H9 (cell line): Measurements from ENCODE around the gene ABCC11. TPM values are rescaled to one million over a fixed set of nuclear protein-coding genes. Genes with fewer than 3 reads are reported as not detected.

Experiments
- DNase-seq: peaks from one replicate; pipeline ENCODE4 v3.0.0-alpha.2; 2017
- H2AFZ ChIP-seq: one replicate; pipeline ENCODE4 v1.6.1; 2013; ENCODE audit warnings: mild to moderate bottlenecking, low read length, control low read depth, moderate library complexity
- H2AK5ac ChIP-seq: 2 replicates; pipeline ENCODE4 v1.6.1; 2013; ENCODE audit warnings: low read length, control low read depth, mixed read lengths; ENCODE audit not compliant: insufficient read length
- H2BK120ac ChIP-seq: one replicate; pipeline ENCODE4 v1.6.1; 2013; ENCODE audit warnings: low read depth, mild to moderate bottlenecking, low read length, control low read depth, inconsistent platforms; ENCODE audit not compliant: poor library complexity, severe bottlenecking
- H2BK12ac ChIP-seq: 2 replicates; pipeline ENCODE4 v1.6.1; 2013; ENCODE audit warnings: low read length, control low read depth, mixed read lengths, low read depth; ENCODE audit not compliant: insufficient read length
- H2BK15ac ChIP-seq: 2 replicates; pipeline ENCODE4 v1.6.1; 2013; ENCODE audit warnings: low read depth, low read length, control low read depth
- H2BK20ac ChIP-seq: one replicate; pipeline ENCODE4 v1.6.1; 2013; ENCODE audit warnings: low read depth, mild to moderate bottlenecking, low read length, control low read depth, inconsistent platforms; ENCODE audit not compliant: poor library complexity, severe bottlenecking
- H2BK5ac ChIP-seq: 2 replicates; pipeline ENCODE4 v1.6.1; 2013; ENCODE audit warnings: low read length, control low read depth, mixed read lengths; ENCODE audit not compliant: insufficient read length
- H3K14ac ChIP-seq: 2 replicates; pipeline ENCODE4 v1.6.1; 2013; ENCODE audit warnings: low read length, control low read depth; ENCODE audit not compliant: insufficient read depth
- H3K18ac ChIP-seq: 2 replicates; pipeline ENCODE4 v1.6.1; 2013; ENCODE audit warnings: low read depth, mild to moderate bottlenecking, mixed read lengths, low read length, control low read depth; ENCODE audit not compliant: insufficient read length
- H3K23ac ChIP-seq: 2 replicates; pipeline ENCODE4 v1.6.1; 2013; ENCODE audit warnings: low read length, control low read depth, mixed read lengths, low read depth; ENCODE audit not compliant: insufficient read length
- H3K23me2 ChIP-seq: 2 replicates; pipeline ENCODE4 v1.6.1; 2013; ENCODE audit warnings: low read depth, mild to moderate bottlenecking, mixed read lengths, low read length, control low read depth; ENCODE audit not compliant: insufficient read length, poor library complexity, severe bottlenecking
- H3K27ac ChIP-seq: 2 replicates; pipeline ENCODE4 v1.5.1; 2013; ENCODE audit warnings: low read length, control low read depth, mixed read lengths, low read depth; ENCODE audit not compliant: insufficient read length
- H3K27me3 ChIP-seq: 2 replicates; pipeline ENCODE4 v1.6.1; 2013; ENCODE audit warnings: low read length, control low read depth, inconsistent platforms; ENCODE audit not compliant: insufficient read depth
- H3K4ac ChIP-seq: 2 replicates; pipeline ENCODE4 v1.6.1; 2013; ENCODE audit warnings: low read depth, mild to moderate bottlenecking, control low read depth, inconsistent platforms, low read length, moderate library complexity
- H3K4me1 ChIP-seq: 2 replicates; pipeline ENCODE4 v1.6.1; 2013; ENCODE audit warnings: low read length, control low read depth, inconsistent platforms; ENCODE audit not compliant: insufficient read depth
- H3K4me2 ChIP-seq: 2 replicates; pipeline ENCODE4 v1.6.1; 2013; ENCODE audit warnings: low read length, control low read depth, mixed read lengths; ENCODE audit not compliant: insufficient read length, insufficient read depth
- H3K56ac ChIP-seq: 2 replicates; pipeline ENCODE4 v1.6.1; 2013; ENCODE audit warnings: low read depth, mild to moderate bottlenecking, mixed read lengths, low read length, control low read depth; ENCODE audit not compliant: insufficient read length
- H3K79me1 ChIP-seq: 2 replicates; pipeline ENCODE4 v1.6.1; 2013; ENCODE audit warnings: low read depth, mild to moderate bottlenecking, moderate library complexity, low read length, control low read depth, inconsistent platforms; ENCODE audit not compliant: insufficient read depth, poor library complexity, severe bottlenecking
- H3K79me2 ChIP-seq: 2 replicates; pipeline ENCODE4 v1.6.1; 2013; ENCODE audit warnings: low read length, control low read depth, inconsistent platforms; ENCODE audit not compliant: insufficient read depth
- H3K9ac ChIP-seq: 2 replicates; pipeline ENCODE4 v1.6.1; 2013; ENCODE audit warnings: low read length, control low read depth, mixed read lengths; ENCODE audit not compliant: insufficient read length; ENCODE audit errors: extremely low read depth
- H3K9me3 ChIP-seq: one replicate; pipeline ENCODE4 v1.6.1; 2013; ENCODE audit warnings: low read depth, low read length, inconsistent platforms; ENCODE audit not compliant: control insufficient read depth
- H3T11ph ChIP-seq: one replicate; pipeline ENCODE4 v1.6.1; 2013; ENCODE audit warnings: mild to moderate bottlenecking, low read length, control low read depth, inconsistent platforms
- H4K20me1 ChIP-seq: one replicate; pipeline ENCODE4 v1.6.1; 2013; ENCODE audit not compliant: control insufficient read depth, insufficient read length, insufficient read depth
- H4K5ac ChIP-seq: 2 replicates; pipeline ENCODE4 v1.6.1; 2013; ENCODE audit warnings: low read depth, mild to moderate bottlenecking, mixed read lengths, low read length, control low read depth; ENCODE audit not compliant: insufficient read length
- H4K8ac ChIP-seq: replicated peaks from 2 replicates; pipeline ENCODE4 v1.6.1; 2013; ENCODE audit warnings: low read length, control low read depth, mixed read lengths, low read depth; ENCODE audit not compliant: insufficient read length
- H4K91ac ChIP-seq: 2 replicates; pipeline ENCODE4 v1.6.1; 2013; ENCODE audit warnings: low read depth, mild to moderate bottlenecking, moderate library complexity, mixed read lengths, low read length, control low read depth; ENCODE audit not compliant: insufficient read length
- H3K27ac Mint-ChIP-seq, 3 experiments: 2 replicates in 2 of 3; 3 replicates in 1 of 3; pipeline ENCODE4 v1.8.0; 2020 to 2021; ENCODE audit warnings: mixed read lengths in 3 of 3, mild to moderate bottlenecking in 1 of 3, moderate library complexity in 1 of 3
- H3K27me3 Mint-ChIP-seq: 2 replicates; pipeline ENCODE4 v1.8.0; 2021; ENCODE audit warnings: low read depth, mild to moderate bottlenecking, moderate library complexity, mixed read lengths
- H3K36me3 Mint-ChIP-seq, 3 experiments: 2 replicates in 2 of 3; 3 replicates in 1 of 3; pipeline ENCODE4 v1.8.0; 2020 to 2021; ENCODE audit warnings: low read depth in 3 of 3, mixed read lengths in 3 of 3; ENCODE audit not compliant: insufficient read depth in 1 of 3
- H3K4me1 Mint-ChIP-seq, 2 experiments: 2 replicates each; pipeline ENCODE4 v1.8.0; 2020; ENCODE audit warnings: mixed read lengths in 2 of 2
- H3K4me3 Mint-ChIP-seq, 2 experiments: 2 replicates in 1 of 2; 3 replicates in 1 of 2; pipeline ENCODE4 v1.8.0; 2020 to 2021; ENCODE audit warnings: mild to moderate bottlenecking in 2 of 2, mixed read lengths in 2 of 2, moderate library complexity in 1 of 2
- H3K9me3 Mint-ChIP-seq, 2 experiments: 2 replicates in 1 of 2; 3 replicates in 1 of 2; pipeline ENCODE4 v1.8.0; 2020; ENCODE audit warnings: mild to moderate bottlenecking in 2 of 2, mixed read lengths in 2 of 2, moderate library complexity in 1 of 2
- CTCF ChIP-seq: fragments of 200-600 bp; sonication (generic); conservative IDR thresholded peaks from 3 replicates; pipeline ENCODE4 v1.8.0; 2021; ENCODE audit warnings: antibody characterized with exemption, mild to moderate bottlenecking
- WGBS: extraction: QIAGEN DNeasy Blood & Tissue Kit; methylation state at CpG from one replicate; pipeline ENCODE4 v1.1.7; 2013; ENCODE audit warnings: missing lambda C conversion rate, low lambda C conversion rate, mixed read lengths; ENCODE audit not compliant: insufficient read length; ENCODE audit errors: extremely low coverage; 5-methylcytosine and 5-hydroxymethylcytosine counted together
- total RNA-seq: library from RNA; stranded (reverse); gene quantifications from 2 replicates; pipeline ENCODE4 v1.2.1, GENCODE V29; 2021

ABCC11 gene
- total RNA-seq, 1 experiment from 2014 or later, result 0.33 TPM

- WGBS, result no CpG with 5 or more reads among the region's 2 CpGs
- no peak overlapping the region for H3K4me3 Mint-ChIP-seq
- Histone ChIP-seq H3K23me2 (no peaks in the 10 kb centered on the region), H2BK5ac (no peak overlapping the region), H3K4me1 (peaks cover 4% of the 10 kb centered on the region), H3K23ac (no peak overlapping the region), H3T11ph (no peak overlapping the region), H3K14ac (no peak overlapping the region), H4K91ac (no peak overlapping the region), H3K9me3 (no peaks in the 10 kb centered on the region), H4K8ac (no peak overlapping the region), H2AK5ac (no peak overlapping the region), H3K4me2 (no peak overlapping the region), H3K4ac (no peak overlapping the region), H2AFZ (no peak overlapping the region), H3K79me1 (no peaks in the 10 kb centered on the region), H3K18ac (no peak overlapping the region), H4K20me1 (no peaks in the 10 kb centered on the region), H3K79me2 (no peaks in the 10 kb centered on the region), H2BK20ac (no peak overlapping the region), H3K56ac (no peak overlapping the region), H2BK15ac (no peak overlapping the region), H2BK12ac (no peak overlapping the region), H3K27ac (no peak overlapping the region), H2BK120ac (no peak overlapping the region), H3K9ac (no peak overlapping the region), H4K5ac (no peak overlapping the region), H3K27me3 (no peaks in the 10 kb centered on the region)
- H3K36me3 Mint-ChIP-seq, result peaks cover 2 to 25% (median 9%) of the 10 kb centered on the region in 3 experiments; a peak in 5 of 7 replicates
- no peak for TF ChIP-seq CTCF
- H3K27me3 Mint-ChIP-seq, result no peaks in the 10 kb centered on the region
- DNase-seq, result no peak
- H3K9me3 Mint-ChIP-seq, result no peaks in the 10 kb centered on the region
- H3K27ac Mint-ChIP-seq, result no peak overlapping the region
- H3K4me1 Mint-ChIP-seq, result peaks cover 12 to 21% of the 10 kb centered on the region in 2 experiments
Observed at GRCh38 chr16:48280546-48280945, 33.2 kb upstream of the ABCC11 start.
